K562 (cell line): ENCODE results near the gene RHOU. TPM values are rescaled to one million over a fixed set of nuclear protein-coding genes. Genes with fewer than 3 reads are reported as not detected.

Source experiments
- BDP1 ChIP-seq: IDR thresholded peaks from 3 replicates; pipeline ENCODE4 v1.6.1; 2011; ENCODE audit not compliant: insufficient read length, insufficient read depth
- CBX8 ChIP-seq: fragments of 200-600 bp; sonication (generic); IDR thresholded peaks from 2 replicates; pipeline ENCODE4 v1.6.1; 2012; ENCODE audit warnings: borderline replicate concordance, mixed run types, low read depth, mild to moderate bottlenecking, moderate library complexity, mixed read lengths, low read length, control low read depth, inconsistent platforms; ENCODE audit not compliant: poor library complexity, severe bottlenecking; ENCODE audit errors: extremely low read depth
- CEBPG ChIP-seq, 3 experiments: fragments of 200-800 bp in 1 of 3; sonication (Bioruptor generic) in 1 of 3; sonication (generic) in 1 of 3; formaldehyde crosslinking in 1 of 3; IDR thresholded peaks in 2 of 3; conservative IDR thresholded peaks in 1 of 3; 2 replicates each; pipeline versions ENCODE4 v1.6.1 to v1.8.0; 2016 to 2022; ENCODE audit warnings: missing compliant biosample characterization in 2 of 3, missing genetic modification characterization in 2 of 3, mild to moderate bottlenecking in 1 of 3, missing genetic modification reagents in 1 of 3
- DDX20 ChIP-seq: fragments of 450-650 bp; IDR thresholded peaks from 2 replicates; pipeline ENCODE4 v1.6.1; 2016; ENCODE audit warnings: missing genetic modification characterization, low read depth, mild to moderate bottlenecking, missing compliant biosample characterization, moderate library complexity
- KAT8 ChIP-seq: fragments of 450-650 bp; IDR thresholded peaks from 2 replicates; pipeline ENCODE4 v1.6.1; 2016; ENCODE audit warnings: low read depth, mild to moderate bottlenecking
- POLR2G ChIP-seq: fragments of 200-400 bp; formaldehyde crosslinking; IDR thresholded peaks from 2 replicates; pipeline ENCODE4 v1.6.1; 2017; ENCODE audit warnings: low read depth, mild to moderate bottlenecking, antibody characterized with exemption, low read length, moderate library complexity
- SMARCC2 ChIP-seq: fragments of 450-650 bp; IDR thresholded peaks from 2 replicates; pipeline ENCODE4 v1.6.1; 2017; ENCODE audit warnings: antibody characterized with exemption, moderate library complexity, mild to moderate bottlenecking, low read depth
- YY1 ChIP-seq, 3 experiments: IDR thresholded peaks; 2 replicates each; pipeline ENCODE4 v1.6.1; 2011; ENCODE audit warnings: low read length in 2 of 3, mild to moderate bottlenecking in 2 of 3, moderate library complexity in 2 of 3, borderline replicate concordance in 1 of 3, control low read depth in 1 of 3, low read depth in 1 of 3; ENCODE audit not compliant: insufficient read depth in 3 of 3, insufficient replicate concordance in 2 of 3, control insufficient read depth in 1 of 3, insufficient read length in 1 of 3; ENCODE audit errors: extremely low read depth in 1 of 3
- ZNF124 ChIP-seq: sonication (generic); formaldehyde crosslinking; IDR thresholded peaks from 2 replicates; pipeline ENCODE4 v1.8.1; 2022; ENCODE audit warnings: missing genetic modification reagents
- ZNF444 ChIP-seq: fragments of 250-450 bp; sonication (Bioruptor Pico); IDR thresholded peaks from 2 replicates; pipeline ENCODE4 v1.4.0; 2020; ENCODE audit warnings: mild to moderate bottlenecking, moderate library complexity
- ZNF592 ChIP-seq: fragments of 450-650 bp; IDR thresholded peaks from 2 replicates; pipeline ENCODE4 v1.6.1; 2017; ENCODE audit warnings: antibody characterized with exemption, mild to moderate bottlenecking
- polyA plus RNA-seq, 8 experiments: library from polyadenylated mRNA; depleted of rRNA in 4 of 8; stranded (reverse) in 5 of 8; unstranded in 3 of 8; fragments of >200 nt; fragmentation: Nextera tagmentation in 2 of 8; fragmentation: Illumina TruSeq in 1 of 8; extraction: Ambion mirVana in 2 of 8; extraction: Trizol in 1 of 8; gene quantifications; 2 replicates each; pipeline versions ENCODE4 v1.2.1 to v1.2.3, GENCODE V29; 2011 to 2014; ENCODE audit warnings: inconsistent platforms in 1 of 8, missing spikeins in 1 of 8
- total RNA-seq, 7 experiments: library from RNA; depleted of rRNA in 6 of 7; stranded (reverse); fragments of >200 nt in 6 of 7; fragmentation: Illumina TruSeq in 2 of 7; extraction: Trizol in 2 of 7; gene quantifications; 2 replicates each; pipeline versions ENCODE4 v1.2.1 to v1.2.3, GENCODE V29; 2011 to 2021; ENCODE audit warnings: low replicate concordance in 1 of 7
- TF ChIP-seq, protein P1 (sequence below): fragments of 150-350 bp; conservative IDR thresholded peaks from 2 replicates; pipeline ENCODE4 v1.6.1; 2014; ENCODE audit warnings: low read length
- TF ChIP-seq, protein P2 (sequence below): fragments of 450-650 bp; formaldehyde crosslinking; IDR thresholded peaks from 2 replicates; pipeline ENCODE4 v1.4.0; 2020; ENCODE audit warnings: mild to moderate bottlenecking, moderate library complexity
- TF ChIP-seq, protein P3 (sequence below): sonication (generic); formaldehyde crosslinking; IDR thresholded peaks from 2 replicates; pipeline ENCODE4 v1.8.1; 2022; ENCODE audit warnings: missing genetic modification reagents

RHOU gene
- total and polyA plus RNA-seq, 9 of the 15 experiments (the other 6 are each of a cell fraction or from before 2014, with no cell fraction given) = 0.07 TPM; not detected in 8

- TF ChIP-seq, protein P1, sequence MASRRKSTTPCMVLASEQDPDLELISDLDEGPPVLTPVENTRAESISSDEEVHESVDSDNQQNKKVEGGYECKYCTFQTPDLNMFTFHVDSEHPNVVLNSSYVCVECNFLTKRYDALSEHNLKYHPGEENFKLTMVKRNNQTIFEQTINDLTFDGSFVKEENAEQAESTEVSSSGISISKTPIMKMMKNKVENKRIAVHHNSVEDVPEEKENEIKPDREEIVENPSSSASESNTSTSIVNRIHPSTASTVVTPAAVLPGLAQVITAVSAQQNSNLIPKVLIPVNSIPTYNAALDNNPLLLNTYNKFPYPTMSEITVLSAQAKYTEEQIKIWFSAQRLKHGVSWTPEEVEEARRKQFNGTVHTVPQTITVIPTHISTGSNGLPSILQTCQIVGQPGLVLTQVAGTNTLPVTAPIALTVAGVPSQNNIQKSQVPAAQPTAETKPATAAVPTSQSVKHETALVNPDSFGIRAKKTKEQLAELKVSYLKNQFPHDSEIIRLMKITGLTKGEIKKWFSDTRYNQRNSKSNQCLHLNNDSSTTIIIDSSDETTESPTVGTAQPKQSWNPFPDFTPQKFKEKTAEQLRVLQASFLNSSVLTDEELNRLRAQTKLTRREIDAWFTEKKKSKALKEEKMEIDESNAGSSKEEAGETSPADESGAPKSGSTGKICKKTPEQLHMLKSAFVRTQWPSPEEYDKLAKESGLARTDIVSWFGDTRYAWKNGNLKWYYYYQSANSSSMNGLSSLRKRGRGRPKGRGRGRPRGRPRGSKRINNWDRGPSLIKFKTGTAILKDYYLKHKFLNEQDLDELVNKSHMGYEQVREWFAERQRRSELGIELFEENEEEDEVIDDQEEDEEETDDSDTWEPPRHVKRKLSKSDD = no peak
- TF ChIP-seq CBX8 (no peak), DDX20 (tag) (no peak), CEBPG (CRISPR knock-in tag; IDR thresholded peaks at IDR 0.05) (no peak), CEBPG (tag; conservative IDR thresholded peaks at IDR 0.05 in 1 of 2, IDR thresholded peaks at IDR 0.05 in 1 of 2) (no peak), YY1 (IDR thresholded peaks at IDR 0.05; ENCODE audit: borderline replicate concordance in 1 of 3, control insufficient read depth in 1 of 3, extremely low read depth in 1 of 3, insufficient read depth in 3 of 3, insufficient read length in 1 of 3, insufficient replicate concordance in 2 of 3, low read depth in 1 of 3, low read length in 2 of 3) (no peak), ZNF124 (CRISPR knock-in tag) (no peak), ZNF592 (no peak), ZNF444 (CRISPR knock-in tag) (no peak), KAT8 (no peak), SMARCC2 (no peak), BDP1 (no peak), POLR2G (no peak)
- TF ChIP-seq, protein P2, sequence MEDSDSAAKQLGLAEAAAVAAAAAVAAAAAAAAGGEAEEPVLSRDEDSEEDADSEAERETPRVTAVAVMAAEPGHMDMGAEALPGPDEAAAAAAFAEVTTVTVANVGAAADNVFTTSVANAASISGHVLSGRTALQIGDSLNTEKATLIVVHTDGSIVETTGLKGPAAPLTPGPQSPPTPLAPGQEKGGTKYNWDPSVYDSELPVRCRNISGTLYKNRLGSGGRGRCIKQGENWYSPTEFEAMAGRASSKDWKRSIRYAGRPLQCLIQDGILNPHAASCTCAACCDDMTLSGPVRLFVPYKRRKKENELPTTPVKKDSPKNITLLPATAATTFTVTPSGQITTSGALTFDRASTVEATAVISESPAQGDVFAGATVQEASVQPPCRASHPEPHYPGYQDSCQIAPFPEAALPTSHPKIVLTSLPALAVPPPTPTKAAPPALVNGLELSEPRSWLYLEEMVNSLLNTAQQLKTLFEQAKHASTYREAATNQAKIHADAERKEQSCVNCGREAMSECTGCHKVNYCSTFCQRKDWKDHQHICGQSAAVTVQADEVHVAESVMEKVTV (CRISPR knock-in tag) = no peak
- TF ChIP-seq, protein P3, sequence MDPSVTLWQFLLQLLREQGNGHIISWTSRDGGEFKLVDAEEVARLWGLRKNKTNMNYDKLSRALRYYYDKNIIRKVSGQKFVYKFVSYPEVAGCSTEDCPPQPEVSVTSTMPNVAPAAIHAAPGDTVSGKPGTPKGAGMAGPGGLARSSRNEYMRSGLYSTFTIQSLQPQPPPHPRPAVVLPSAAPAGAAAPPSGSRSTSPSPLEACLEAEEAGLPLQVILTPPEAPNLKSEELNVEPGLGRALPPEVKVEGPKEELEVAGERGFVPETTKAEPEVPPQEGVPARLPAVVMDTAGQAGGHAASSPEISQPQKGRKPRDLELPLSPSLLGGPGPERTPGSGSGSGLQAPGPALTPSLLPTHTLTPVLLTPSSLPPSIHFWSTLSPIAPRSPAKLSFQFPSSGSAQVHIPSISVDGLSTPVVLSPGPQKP (CRISPR knock-in tag) = no peak
Measured at GRCh38 chr1:228745497-228745896, 10.2 kb downstream of the RHOU start (continued).
